Epithelial cell of alveolus of lung (primary cell): ENCODE results near the gene TSPAN8. TPM values are rescaled to one million over a fixed set of nuclear protein-coding genes. Genes with fewer than 3 reads are reported as not detected.

Source experiments
- total RNA-seq: library from RNA; depleted of rRNA; stranded (reverse); fragments of >200 nt; gene quantifications from 2 replicates; pipeline ENCODE4 v1.2.1, GENCODE V29; 2015

Gene TSPAN8
- total RNA-seq: 0.13 TPM in 1 of 2 replicates, not detected in the other

GRCh38 chr12:71157601-71158233 lies at the start of gene TSPAN8:
Gene TSPAN8 (minus strand): TSS chr12:71157999. CDS start chr12:71157678, 321 bp downstream.

Other genes with a start within 250 kb of the TSPAN8 start
- gene PTPRR, start 237.3 kb downstream of the TSPAN8 start, total RNA-seq: not detected in 2 replicates